Neural crest cell (in vitro differentiated cells): Measurements from ENCODE around the gene PIAS1. TPM values are rescaled to one million over a fixed set of nuclear protein-coding genes. Genes with fewer than 3 reads are reported as not detected.

Source experiments
- DNase-seq: peaks from one replicate; pipeline ENCODE4 v3.0.0; 2021; ENCODE audit warnings: low read depth, mixed read lengths, low spot score
- H3K27ac Mint-ChIP-seq: one replicate; pipeline ENCODE4 v1.8.0; 2021; ENCODE audit warnings: mild to moderate bottlenecking, mixed read lengths; ENCODE audit not compliant: unreplicated experiment
- H3K27me3 Mint-ChIP-seq: 2 replicates; pipeline ENCODE4 v1.8.0; 2021; ENCODE audit warnings: low read depth, mild to moderate bottlenecking, mixed read lengths
- H3K36me3 Mint-ChIP-seq: 2 replicates; pipeline ENCODE4 v1.8.0; 2021; ENCODE audit warnings: low read depth, mild to moderate bottlenecking, mixed read lengths
- H3K4me1 Mint-ChIP-seq: 2 replicates; pipeline ENCODE4 v1.8.0; 2021; ENCODE audit warnings: mixed read lengths
- H3K4me3 Mint-ChIP-seq: one replicate; pipeline ENCODE4 v1.8.0; 2021; ENCODE audit warnings: mild to moderate bottlenecking, mixed read lengths
- H3K9me3 Mint-ChIP-seq: 2 replicates; pipeline ENCODE4 v1.8.0; 2021; ENCODE audit warnings: mixed read lengths
- total RNA-seq: library from RNA; stranded (reverse); gene quantifications from 2 replicates; pipeline ENCODE4 v1.2.1, GENCODE V29; 2021
- TF ChIP-seq, protein P1 (sequence below): fragments of 200-600 bp; sonication (generic); conservative IDR thresholded peaks from 2 replicates; pipeline ENCODE4 v1.5.0; 2021; ENCODE audit warnings: antibody characterized with exemption, mild to moderate bottlenecking

PIAS1 gene
- total RNA-seq, 1 donor from 2014 or later = 41.3 TPM

DNA sequence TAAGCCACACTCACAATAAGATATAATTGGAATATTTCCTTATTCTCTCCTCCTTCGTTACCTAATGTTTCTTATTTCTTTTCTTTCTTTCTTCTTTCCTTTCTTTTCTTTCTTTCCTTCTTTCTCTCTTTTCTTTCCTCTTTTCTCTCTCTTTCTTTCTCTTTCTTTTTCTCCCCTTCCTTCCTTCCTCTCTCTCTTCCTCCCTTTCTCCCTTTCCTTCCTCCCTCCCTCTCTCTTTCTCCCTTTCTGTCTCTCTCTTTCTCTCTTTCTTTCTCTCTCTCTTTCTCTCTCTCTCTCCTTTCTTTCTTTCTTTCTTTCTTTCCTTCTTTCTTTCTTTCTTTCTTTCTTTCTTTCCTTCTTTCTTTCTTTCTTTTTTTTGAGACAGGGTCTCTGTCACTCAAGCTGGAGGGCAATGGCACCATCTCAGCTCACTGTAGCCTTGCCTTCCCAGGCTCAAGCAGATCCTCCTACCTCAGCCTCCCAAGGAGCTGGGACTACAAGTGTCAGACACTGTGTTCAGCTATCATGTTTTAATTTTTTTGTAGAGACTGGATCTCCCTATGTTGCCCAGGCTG is 19.3 kb upstream of the PIAS1 start:
- H3K4me1 Mint-ChIP-seq = no peaks in the 10 kb centered on the region

DNA sequence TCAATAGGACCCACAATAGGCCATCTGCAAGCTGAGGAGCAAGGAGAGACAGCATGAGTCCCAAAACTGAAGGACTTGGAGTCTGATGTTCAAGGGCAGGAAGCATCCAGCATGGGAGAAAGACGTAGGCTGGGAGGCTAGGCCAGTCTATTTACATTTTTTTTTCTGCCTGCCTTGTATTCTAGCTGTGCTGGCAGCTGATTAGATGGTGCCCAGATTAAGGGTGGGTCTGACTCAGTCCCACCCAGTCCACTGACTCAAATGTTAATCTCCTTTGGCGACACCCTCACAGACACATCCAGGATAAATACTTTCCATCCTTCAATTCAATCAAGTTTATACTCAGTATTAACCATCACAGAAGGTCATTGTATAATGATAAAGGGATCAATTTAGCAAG is 15.9 kb upstream of the PIAS1 start:
- Mint-ChIP-seq H3K36me3 (peaks cover 16% of the 10 kb centered on the region), H3K27ac (no peak overlapping the region), H3K4me1 (no peaks in the 10 kb centered on the region), H3K9me3 (peaks cover 17% of the 10 kb centered on the region), H3K27me3 (no peaks in the 10 kb centered on the region), H3K4me3 (no peak overlapping the region)
- DNase-seq = no peak
- TF ChIP-seq, protein P1, sequence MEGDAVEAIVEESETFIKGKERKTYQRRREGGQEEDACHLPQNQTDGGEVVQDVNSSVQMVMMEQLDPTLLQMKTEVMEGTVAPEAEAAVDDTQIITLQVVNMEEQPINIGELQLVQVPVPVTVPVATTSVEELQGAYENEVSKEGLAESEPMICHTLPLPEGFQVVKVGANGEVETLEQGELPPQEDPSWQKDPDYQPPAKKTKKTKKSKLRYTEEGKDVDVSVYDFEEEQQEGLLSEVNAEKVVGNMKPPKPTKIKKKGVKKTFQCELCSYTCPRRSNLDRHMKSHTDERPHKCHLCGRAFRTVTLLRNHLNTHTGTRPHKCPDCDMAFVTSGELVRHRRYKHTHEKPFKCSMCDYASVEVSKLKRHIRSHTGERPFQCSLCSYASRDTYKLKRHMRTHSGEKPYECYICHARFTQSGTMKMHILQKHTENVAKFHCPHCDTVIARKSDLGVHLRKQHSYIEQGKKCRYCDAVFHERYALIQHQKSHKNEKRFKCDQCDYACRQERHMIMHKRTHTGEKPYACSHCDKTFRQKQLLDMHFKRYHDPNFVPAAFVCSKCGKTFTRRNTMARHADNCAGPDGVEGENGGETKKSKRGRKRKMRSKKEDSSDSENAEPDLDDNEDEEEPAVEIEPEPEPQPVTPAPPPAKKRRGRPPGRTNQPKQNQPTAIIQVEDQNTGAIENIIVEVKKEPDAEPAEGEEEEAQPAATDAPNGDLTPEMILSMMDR = no peak

More for the DNA sequence above, 19.3 kb upstream of the PIAS1 start:
- DNase-seq = no peak
- Mint-ChIP-seq H3K27ac (no peak overlapping the region), H3K36me3 (peaks cover 7% of the 10 kb centered on the region), H3K9me3 (peaks cover 5% of the 10 kb centered on the region), H3K4me3 (no peak overlapping the region), H3K27me3 (no peaks in the 10 kb centered on the region)
- TF ChIP-seq, protein P1 = no peak

DNA sequence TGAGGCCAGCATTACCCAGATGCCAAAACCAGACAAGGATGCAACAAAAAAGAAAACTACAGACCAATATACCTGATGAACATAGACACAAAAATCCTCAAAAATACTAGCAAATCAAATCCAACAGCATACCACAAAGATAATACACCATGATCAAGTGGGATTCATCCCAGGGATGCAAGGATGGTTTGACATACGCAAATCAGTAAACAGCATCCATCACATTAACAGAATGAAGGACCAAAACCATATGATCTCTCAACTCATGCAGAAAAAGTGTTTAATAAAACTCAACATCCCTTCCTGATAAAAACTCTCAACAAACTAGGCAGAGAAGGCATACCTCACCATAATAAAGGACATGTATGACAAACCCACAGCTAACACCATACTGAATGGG is 14.0 kb upstream of the PIAS1 start:
- H3K36me3 Mint-ChIP-seq = peaks cover 16% of the 10 kb centered on the region
- no peak for DNase-seq
- no peaks in the 10 kb centered on the region for H3K4me1 Mint-ChIP-seq
- H3K4me3 Mint-ChIP-seq = no peak overlapping the region
- peaks cover 17% of the 10 kb centered on the region for H3K9me3 Mint-ChIP-seq
- TF ChIP-seq, protein P1 = no peak
- no peaks in the 10 kb centered on the region for H3K27me3 Mint-ChIP-seq
- H3K27ac Mint-ChIP-seq = no peak overlapping the region

DNA sequence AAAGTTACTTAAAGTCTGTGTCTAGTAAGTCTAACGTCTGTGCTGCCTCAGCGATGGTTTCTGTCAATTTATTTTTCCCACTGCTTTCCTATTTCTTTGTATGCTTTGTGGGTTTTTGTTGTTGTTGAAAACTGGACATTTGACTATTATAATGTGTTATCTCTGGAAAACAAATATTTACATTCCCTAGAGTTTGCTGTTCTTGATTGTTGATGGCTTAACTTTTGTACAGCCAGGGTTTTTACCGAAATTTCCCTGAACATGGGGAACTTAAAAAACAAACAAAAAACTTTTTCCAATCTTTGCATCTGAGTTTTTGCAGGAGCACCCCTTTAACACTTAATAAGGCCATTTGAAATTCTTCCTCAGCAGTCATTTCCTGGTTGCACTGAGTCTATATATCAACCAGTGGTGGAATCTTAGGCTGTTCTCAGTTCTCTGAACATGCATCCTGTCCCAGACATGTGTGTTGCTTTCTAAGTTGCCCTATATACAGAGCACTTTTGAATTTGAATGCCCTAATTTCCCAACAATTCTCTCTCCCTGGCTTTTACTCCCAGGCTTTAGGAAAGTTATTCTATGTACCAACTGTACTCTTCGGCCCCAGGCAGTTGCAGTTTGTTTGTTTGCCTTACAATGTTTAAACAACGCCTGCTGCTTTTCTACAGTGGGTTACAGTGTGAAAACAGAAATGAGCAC is 11.8 kb upstream of the PIAS1 start:
- peaks cover 17% of the 10 kb centered on the region for H3K9me3 Mint-ChIP-seq
- peaks cover 16% of the 10 kb centered on the region for H3K36me3 Mint-ChIP-seq
- no peak for DNase-seq
- TF ChIP-seq, protein P1 = no peak
- no peak overlapping the region for H3K4me3 Mint-ChIP-seq
- no peaks in the 10 kb centered on the region for H3K4me1 Mint-ChIP-seq
- H3K27ac Mint-ChIP-seq = no peak overlapping the region
- H3K27me3 Mint-ChIP-seq = no peaks in the 10 kb centered on the region

DNA sequence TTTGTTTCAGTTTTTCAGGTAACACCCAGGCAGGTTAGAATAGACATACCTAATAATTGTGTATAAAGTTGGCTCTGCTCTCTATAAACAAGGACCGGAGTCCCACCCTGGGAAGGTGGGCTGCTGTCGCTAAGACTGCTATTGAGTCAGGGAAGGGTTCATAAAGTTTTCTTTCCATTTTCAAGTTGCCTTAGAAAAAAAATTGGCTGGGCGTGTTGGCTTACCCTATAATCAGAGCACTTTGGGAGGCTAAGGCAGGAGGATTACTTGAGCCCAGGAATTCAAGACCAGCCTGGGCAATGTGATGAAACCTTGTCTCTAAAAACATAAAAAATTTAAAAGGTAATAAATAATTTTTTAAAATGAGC is 11.3 kb upstream of the PIAS1 start:
- Mint-ChIP-seq H3K4me3 (no peak overlapping the region), H3K36me3 (peaks cover 16% of the 10 kb centered on the region), H3K4me1 (no peaks in the 10 kb centered on the region), H3K27ac (no peak overlapping the region), H3K27me3 (no peaks in the 10 kb centered on the region), H3K9me3 (peaks cover 17% of the 10 kb centered on the region)
- no peak for DNase-seq
- TF ChIP-seq, protein P1 = no peak
